Caki2 (cell line): ENCODE data around the gene WNK3. TPM values are rescaled to one million over a fixed set of nuclear protein-coding genes. Genes with fewer than 3 reads are reported as not detected.

Experiments used
- DNase-seq: peaks from one replicate; pipeline ENCODE4 v3.0.0-alpha.2; 2015; ENCODE audit warnings: low read depth
- in situ Hi-C: cut with HindIII; loops from 2 replicates; pipeline ENCODE4 v1.10.0; 2016; ENCODE audit warnings: low sequenced_read_pairs, low pct_unique_long_range_greater_than_20kb, mixed read lengths
- total RNA-seq: library from RNA; depleted of rRNA; stranded (reverse); fragments of >200 nt; shearing (Covaris generic); gene quantifications from 2 replicates; pipeline ENCODE4 v1.2.3, GENCODE V29; 2014; ENCODE audit warnings: low replicate concordance

Gene WNK3
- total RNA-seq, 1 experiment from 2014 or later = 2.7 TPM

- no peak for DNase-seq
- in situ Hi-C loops = no loop called here
These were observed 77.4 kb downstream of the WNK3 start for GRCh38 chrX:54280466-54280865.

- DNase-seq = no peak
- in situ Hi-C loops = no loop called here
These were observed 86.2 kb downstream of the WNK3 start for GRCh38 chrX:54271664-54272063.

- peak; percentile 12 for DNase-seq
- in situ Hi-C loops = no loop called here
These were observed 109.5 kb downstream of the WNK3 start for GRCh38 chrX:54248309-54248708.

GRCh38 chrX:54246866-54247265 lies 111.0 kb downstream of the WNK3 start:
- DNase-seq = no peak
- in situ Hi-C loops = no loop called here

GRCh38 chrX:54238588-54238987 lies 119.3 kb downstream of the WNK3 start:
- in situ Hi-C loops = no loop called here
- no peak for DNase-seq

GRCh38 chrX:54237014-54237413 lies 120.8 kb downstream of the WNK3 start:
- in situ Hi-C loops = no loop called here
- DNase-seq = no peak

- no peak for DNase-seq
- in situ Hi-C loops = no loop called here
These were observed 127.3 kb downstream of the WNK3 start for GRCh38 chrX:54230435-54231148.

GRCh38 chrX:54223581-54223980 lies 134.3 kb downstream of the WNK3 start:
- in situ Hi-C loops = no loop called here
- no peak for DNase-seq

GRCh38 chrX:54213603-54214002 lies 144.2 kb downstream of the WNK3 start:
- in situ Hi-C loops = no loop called here

GRCh38 chrX:54208531-54208930 lies 149.3 kb downstream of the WNK3 start:
- in situ Hi-C loops = no loop called here
- DNase-seq = no peak

More at GRCh38 chrX:54213603-54214002, 144.2 kb downstream of the WNK3 start:
- no peak for DNase-seq

- DNase-seq = no peak
- in situ Hi-C loops = no loop called here
These were observed 159.6 kb downstream of the WNK3 start for GRCh38 chrX:54198262-54198661.

GRCh38 chrX:54194982-54195588 lies 162.8 kb downstream of the WNK3 start:
- in situ Hi-C loops = no loop called here
- no peak for DNase-seq

GRCh38 chrX:54193085-54193821 lies 164.6 kb downstream of the WNK3 start:
- in situ Hi-C loops = no loop called here
- DNase-seq = no peak

- DNase-seq = no peak
- in situ Hi-C loops = no loop called here
These were observed 173.4 kb downstream of the WNK3 start for GRCh38 chrX:54184474-54184873.

GRCh38 chrX:54182864-54183613 lies 174.8 kb downstream of the WNK3 start, which contains the start of gene FAM120C:
TSS of gene FAM120C (minus strand) at chrX:54183254. CDS start at chrX:54183198, 56 bp downstream.
- in situ Hi-C loops = no loop called here
- DNase-seq = peak; percentile 79

- in situ Hi-C loops = no loop called here
- DNase-seq = peak; percentile 52
These were observed 175.5 kb downstream of the WNK3 start for GRCh38 chrX:54182194-54182863.

- in situ Hi-C loops = no loop called here
- peak; percentile 31 for DNase-seq
These were observed 176.5 kb downstream of the WNK3 start for GRCh38 chrX:54181202-54181953.
